ENCODE measurements around the gene RALGAPB. TPM values are rescaled to one million over a fixed set of nuclear protein-coding genes. Genes with fewer than 3 reads are reported as not detected.

RALGAPB gene
- polyA plus RNA-seq, 1 of the 3 experiments (the other 2 are of a cell fraction) = 10.8 TPM

- TF ChIP-seq JUND (IDR thresholded peaks at IDR 0.05) = no peak
- TF ChIP-seq, protein P1, sequence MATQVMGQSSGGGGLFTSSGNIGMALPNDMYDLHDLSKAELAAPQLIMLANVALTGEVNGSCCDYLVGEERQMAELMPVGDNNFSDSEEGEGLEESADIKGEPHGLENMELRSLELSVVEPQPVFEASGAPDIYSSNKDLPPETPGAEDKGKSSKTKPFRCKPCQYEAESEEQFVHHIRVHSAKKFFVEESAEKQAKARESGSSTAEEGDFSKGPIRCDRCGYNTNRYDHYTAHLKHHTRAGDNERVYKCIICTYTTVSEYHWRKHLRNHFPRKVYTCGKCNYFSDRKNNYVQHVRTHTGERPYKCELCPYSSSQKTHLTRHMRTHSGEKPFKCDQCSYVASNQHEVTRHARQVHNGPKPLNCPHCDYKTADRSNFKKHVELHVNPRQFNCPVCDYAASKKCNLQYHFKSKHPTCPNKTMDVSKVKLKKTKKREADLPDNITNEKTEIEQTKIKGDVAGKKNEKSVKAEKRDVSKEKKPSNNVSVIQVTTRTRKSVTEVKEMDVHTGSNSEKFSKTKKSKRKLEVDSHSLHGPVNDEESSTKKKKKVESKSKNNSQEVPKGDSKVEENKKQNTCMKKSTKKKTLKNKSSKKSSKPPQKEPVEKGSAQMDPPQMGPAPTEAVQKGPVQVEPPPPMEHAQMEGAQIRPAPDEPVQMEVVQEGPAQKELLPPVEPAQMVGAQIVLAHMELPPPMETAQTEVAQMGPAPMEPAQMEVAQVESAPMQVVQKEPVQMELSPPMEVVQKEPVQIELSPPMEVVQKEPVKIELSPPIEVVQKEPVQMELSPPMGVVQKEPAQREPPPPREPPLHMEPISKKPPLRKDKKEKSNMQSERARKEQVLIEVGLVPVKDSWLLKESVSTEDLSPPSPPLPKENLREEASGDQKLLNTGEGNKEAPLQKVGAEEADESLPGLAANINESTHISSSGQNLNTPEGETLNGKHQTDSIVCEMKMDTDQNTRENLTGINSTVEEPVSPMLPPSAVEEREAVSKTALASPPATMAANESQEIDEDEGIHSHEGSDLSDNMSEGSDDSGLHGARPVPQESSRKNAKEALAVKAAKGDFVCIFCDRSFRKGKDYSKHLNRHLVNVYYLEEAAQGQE (IDR thresholded peaks at IDR 0.05; ENCODE audit: low read depth, low read length) = no peak
- TF ChIP-seq FOXM1 (IDR thresholded peaks at IDR 0.05; ENCODE audit: low read depth) = no peak
- no peak for TF ChIP-seq CHD2 (IDR thresholded peaks at IDR 0.05; ENCODE audit: low read length, partially characterized antibody)
- no peak for TF ChIP-seq GABPA (IDR thresholded peaks at IDR 0.05; ENCODE audit: low read depth)
- no peak for TF ChIP-seq MXI1 (IDR thresholded peaks at IDR 0.05; ENCODE audit: low read depth, low read length)
- TF ChIP-seq, protein P2, sequence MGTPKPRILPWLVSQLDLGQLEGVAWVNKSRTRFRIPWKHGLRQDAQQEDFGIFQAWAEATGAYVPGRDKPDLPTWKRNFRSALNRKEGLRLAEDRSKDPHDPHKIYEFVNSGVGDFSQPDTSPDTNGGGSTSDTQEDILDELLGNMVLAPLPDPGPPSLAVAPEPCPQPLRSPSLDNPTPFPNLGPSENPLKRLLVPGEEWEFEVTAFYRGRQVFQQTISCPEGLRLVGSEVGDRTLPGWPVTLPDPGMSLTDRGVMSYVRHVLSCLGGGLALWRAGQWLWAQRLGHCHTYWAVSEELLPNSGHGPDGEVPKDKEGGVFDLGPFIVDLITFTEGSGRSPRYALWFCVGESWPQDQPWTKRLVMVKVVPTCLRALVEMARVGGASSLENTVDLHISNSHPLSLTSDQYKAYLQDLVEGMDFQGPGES (IDR thresholded peaks at IDR 0.05; ENCODE audit: low read depth, low read length) = no peak
- TF ChIP-seq, protein P3, sequence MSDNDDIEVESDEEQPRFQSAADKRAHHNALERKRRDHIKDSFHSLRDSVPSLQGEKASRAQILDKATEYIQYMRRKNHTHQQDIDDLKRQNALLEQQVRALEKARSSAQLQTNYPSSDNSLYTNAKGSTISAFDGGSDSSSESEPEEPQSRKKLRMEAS (IDR thresholded peaks at IDR 0.05; ENCODE audit: low read depth) = no peak
- TF ChIP-seq SMC3 (IDR thresholded peaks at IDR 0.05; ENCODE audit: low read depth, low read length) = no peak
- no peak for TF ChIP-seq MEF2A (IDR thresholded peaks at IDR 0.05; ENCODE audit: borderline replicate concordance, low read depth)
- TF ChIP-seq EP300 (IDR thresholded peaks at IDR 0.05; ENCODE audit: borderline replicate concordance in 1 of 2, low read depth in 1 of 2, low read length in 1 of 2) = no peak
- TF ChIP-seq RFX5 (IDR thresholded peaks at IDR 0.05; ENCODE audit: low read length) = no peak
- no peak for TF ChIP-seq CTCF (IDR thresholded peaks at IDR 0.05)
- TF ChIP-seq, protein P4, sequence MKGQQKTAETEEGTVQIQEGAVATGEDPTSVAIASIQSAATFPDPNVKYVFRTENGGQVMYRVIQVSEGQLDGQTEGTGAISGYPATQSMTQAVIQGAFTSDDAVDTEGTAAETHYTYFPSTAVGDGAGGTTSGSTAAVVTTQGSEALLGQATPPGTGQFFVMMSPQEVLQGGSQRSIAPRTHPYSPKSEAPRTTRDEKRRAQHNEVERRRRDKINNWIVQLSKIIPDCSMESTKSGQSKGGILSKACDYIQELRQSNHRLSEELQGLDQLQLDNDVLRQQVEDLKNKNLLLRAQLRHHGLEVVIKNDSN (IDR thresholded peaks at IDR 0.05; ENCODE audit: borderline replicate concordance, low read depth) = no peak
- TF ChIP-seq TAF1 (IDR thresholded peaks at IDR 0.05; ENCODE audit: borderline replicate concordance, low read depth, low read length) = no peak
- no peaks in the 10 kb centered on the region for H3K9me3 ChIP-seq
- ChIA-PET CTCF (no interaction called here), POLR2A (no interaction called here)
- 37% methylated on average over 3 of the region's 3 CpGs for WGBS (ENCODE audit: low lambda C conversion rate)
- H3K79me2 ChIP-seq (ENCODE audit: insufficient read depth) = no peaks in the 10 kb centered on the region
- no peak overlapping the region for H3K4me2 ChIP-seq
- DNase-seq = no peak
- H3K4me1 ChIP-seq (ENCODE audit: control insufficient read depth in 1 of 2, insufficient read depth in 2 of 2, low read depth in 1 of 2, low read length in 1 of 2) = peaks cover 0 to 2% of the 10 kb centered on the region in 2 experiments; a peak in 1 of 4 replicates
- H3K9me2 ChIP-seq = no peaks in the 10 kb centered on the region
- no peak overlapping the region for H3K27ac ChIP-seq (ENCODE audit: low read depth in 2 of 2, low read length in 1 of 2)
- H3K9ac ChIP-seq = no peak overlapping the region
- no peak overlapping the region for H3K4me3 ChIP-seq (ENCODE audit: low read depth in 2 of 2, low read length in 1 of 2)
- no peaks in the 10 kb centered on the region for H3K27me3 ChIP-seq (ENCODE audit: insufficient read depth)
- no peaks in the 10 kb centered on the region for H3K36me3 ChIP-seq (replicated peaks in 1 of 2; ENCODE audit: control insufficient read depth in 1 of 2, insufficient read depth in 2 of 2, low read length in 1 of 2)
- no peaks in the 10 kb centered on the region for H3F3A ChIP-seq (replicated peaks; ENCODE audit: insufficient read depth)
- no peaks in the 10 kb centered on the region for H4K20me1 ChIP-seq (ENCODE audit: insufficient read depth)
- H2AFZ ChIP-seq (ENCODE audit: low read depth) = no peak overlapping the region
Observed at GRCh38 chr20:38466983-38467382, 5.7 kb upstream of the RALGAPB start.

Measured in SK-N-SH (cell line).